B cell (primary cell): ENCODE results near the gene CDC37.

Source experiments
- EZH2 ChIP-seq: IDR thresholded peaks from 2 replicates; pipeline ENCODE4 v1.6.1; 2012; ENCODE audit warnings: borderline replicate concordance, low read depth, mild to moderate bottlenecking, moderate library complexity, low read length; ENCODE audit not compliant: insufficient read depth, poor library complexity, severe bottlenecking
- TF ChIP-seq, protein P1 (sequence below): fragments of 200-600 bp; IDR thresholded peaks from one replicate; pipeline ENCODE4 v1.8.0; 2022; ENCODE audit warnings: antibody characterized with exemption, mild to moderate bottlenecking

DNA sequence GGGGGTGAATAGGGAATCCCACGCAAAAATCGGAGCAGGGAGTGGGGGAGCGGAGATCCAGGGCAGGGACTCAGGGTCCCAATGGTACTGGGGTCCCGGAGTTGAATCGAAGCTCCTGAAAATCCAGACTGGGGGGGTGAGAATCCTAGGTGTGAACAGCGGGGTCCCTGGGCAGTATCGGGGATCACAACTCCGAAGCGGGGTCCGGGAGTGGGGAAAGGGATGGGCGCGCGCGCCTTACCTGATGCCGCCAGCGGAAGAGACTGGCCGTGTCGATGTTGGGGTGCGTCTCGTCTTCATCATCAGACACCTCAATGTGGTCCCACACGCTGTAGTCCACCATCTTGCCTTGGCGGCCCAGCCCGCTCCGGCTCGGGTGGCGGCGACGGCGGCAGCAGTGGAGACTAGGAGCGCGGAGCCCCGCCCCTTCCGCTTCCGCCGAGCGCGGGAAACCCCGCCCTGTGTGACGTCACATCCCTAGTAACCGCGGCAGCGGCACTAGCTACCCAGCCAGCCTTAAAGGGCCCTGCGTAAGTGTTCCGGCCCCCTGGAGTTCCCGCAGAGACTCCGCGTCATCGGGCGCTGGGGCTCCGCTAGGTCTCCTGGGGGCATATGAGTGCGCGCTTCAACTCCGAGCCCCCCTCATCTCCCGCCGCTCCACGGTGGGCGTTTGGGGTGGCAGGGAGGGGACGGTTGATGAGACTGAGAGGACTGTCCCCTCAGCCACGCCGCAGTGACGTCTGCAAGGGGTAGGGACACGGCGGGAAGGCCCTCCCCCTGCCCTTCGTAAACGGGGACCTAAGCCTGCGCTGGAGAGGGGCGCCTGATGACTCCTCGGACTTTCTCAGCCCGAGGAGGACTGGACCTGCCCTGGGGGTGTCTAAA, at the start of gene CDC37:
- TF ChIP-seq, protein P1, sequence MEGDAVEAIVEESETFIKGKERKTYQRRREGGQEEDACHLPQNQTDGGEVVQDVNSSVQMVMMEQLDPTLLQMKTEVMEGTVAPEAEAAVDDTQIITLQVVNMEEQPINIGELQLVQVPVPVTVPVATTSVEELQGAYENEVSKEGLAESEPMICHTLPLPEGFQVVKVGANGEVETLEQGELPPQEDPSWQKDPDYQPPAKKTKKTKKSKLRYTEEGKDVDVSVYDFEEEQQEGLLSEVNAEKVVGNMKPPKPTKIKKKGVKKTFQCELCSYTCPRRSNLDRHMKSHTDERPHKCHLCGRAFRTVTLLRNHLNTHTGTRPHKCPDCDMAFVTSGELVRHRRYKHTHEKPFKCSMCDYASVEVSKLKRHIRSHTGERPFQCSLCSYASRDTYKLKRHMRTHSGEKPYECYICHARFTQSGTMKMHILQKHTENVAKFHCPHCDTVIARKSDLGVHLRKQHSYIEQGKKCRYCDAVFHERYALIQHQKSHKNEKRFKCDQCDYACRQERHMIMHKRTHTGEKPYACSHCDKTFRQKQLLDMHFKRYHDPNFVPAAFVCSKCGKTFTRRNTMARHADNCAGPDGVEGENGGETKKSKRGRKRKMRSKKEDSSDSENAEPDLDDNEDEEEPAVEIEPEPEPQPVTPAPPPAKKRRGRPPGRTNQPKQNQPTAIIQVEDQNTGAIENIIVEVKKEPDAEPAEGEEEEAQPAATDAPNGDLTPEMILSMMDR = no peak
- no peak for TF ChIP-seq EZH2
